Esophagus muscularis mucosa (tissue), 4 donors: Measurements from ENCODE around the gene CASP2. TPM values are rescaled to one million over a fixed set of nuclear protein-coding genes. Genes with fewer than 3 reads are reported as not detected.

Experiments used
- DNase-seq: peaks from one replicate; pipeline ENCODE4 v3.0.0-alpha.2; 2017; ENCODE audit errors: extremely low spot score
- H3K27ac ChIP-seq, 4 donors: fragments of 200-600 bp; sonication (generic); replicated peaks in 1 of 4; 1 replicate in 3 of 4; 2 replicates in 1 of 4; pipeline ENCODE4 v1.5.1; 2016 to 2019; ENCODE audit warnings: mild to moderate bottlenecking in 1 of 4
- H3K27me3 ChIP-seq, 4 donors: fragments of 200-600 bp; sonication (generic); one replicate each; pipeline versions ENCODE4 v1.5.1 to v1.6.0; 2016 to 2019
- H3K36me3 ChIP-seq, 4 donors: fragments of 200-600 bp; sonication (generic); one replicate each; pipeline ENCODE4 v1.5.1; 2016 to 2019
- H3K4me1 ChIP-seq, 4 donors: fragments of 200-600 bp; sonication (generic); one replicate each; pipeline ENCODE4 v1.5.1; 2016 to 2019
- H3K4me3 ChIP-seq, 4 donors: fragments of 200-600 bp; sonication (generic); 1 replicate in 2 of 4; 2 replicates in 2 of 4; pipeline ENCODE4 v1.5.1; 2016 to 2019; ENCODE audit warnings: mild to moderate bottlenecking in 4 of 4, moderate library complexity in 1 of 4
- H3K9me3 ChIP-seq, 4 donors: fragments of 200-600 bp; sonication (generic); 1 replicate in 3 of 4; 2 replicates in 1 of 4; pipeline ENCODE4 v1.5.1; 2016 to 2019
- EP300 ChIP-seq: sonication (generic); formaldehyde crosslinking; IDR thresholded peaks from one replicate; pipeline ENCODE4 v1.6.1; 2017; ENCODE audit warnings: antibody characterized with exemption
- POLR2A ChIP-seq: fragments of 450-650 bp; IDR thresholded peaks from one replicate; pipeline ENCODE4 v1.6.1; 2017; ENCODE audit warnings: antibody characterized with exemption, moderate library complexity, mild to moderate bottlenecking, low read depth
- POLR2AphosphoS5 ChIP-seq, 2 donors: sonication (generic); formaldehyde crosslinking; IDR thresholded peaks; one replicate each; pipeline ENCODE4 v1.6.1; 2017; ENCODE audit warnings: antibody characterized with exemption in 2 of 2
- WGBS: methylation state at CpG from one replicate; pipeline ENCODE4 v1.1.5; 2018; 5-methylcytosine and 5-hydroxymethylcytosine counted together
- intact Hi-C: fragments of 100-400 bp; cut with DNase I; formaldehyde crosslinking; loops from one replicate; pipeline ENCODE4 v1.15.1; 2023
- total RNA-seq, 4 donors: library from RNA; depleted of rRNA; stranded (reverse); fragments of >200 nt; gene quantifications; one replicate each; pipeline versions ENCODE4 v1.1.0 to v1.2.1, GENCODE V29; 2016
- TF ChIP-seq, protein P1 (sequence below), 3 experiments: fragments of 200-600 bp in 2 of 3; fragments of 450-650 bp in 1 of 3; sonication (generic) in 2 of 3; IDR thresholded peaks; one replicate each; pipeline ENCODE4 v1.5.1; 2017 to 2019; ENCODE audit warnings: antibody characterized with exemption in 3 of 3, mild to moderate bottlenecking in 2 of 3, moderate library complexity in 1 of 3

CASP2 gene
- total RNA-seq, 4 donors from 2014 or later: 7.1 to 11.7 (median 9.0) TPM

GRCh38 chr7:143320620-143321019 is 32.5 kb downstream of the CASP2 start:
- Histone ChIP-seq H3K27me3 (no peaks in the 10 kb centered on the region), H3K27ac (no peak overlapping the region), H3K4me3 (no peak overlapping the region), H3K4me1 (peaks cover 0 to 5% (median 0%) of the 10 kb centered on the region in 4 donors), H3K36me3 (no peaks in the 10 kb centered on the region), H3K9me3 (no peaks in the 10 kb centered on the region)
- WGBS: 92% methylated on average over 8 of the region's 9 CpGs
- intact Hi-C loops: no loop called here
- TF ChIP-seq, protein P1, sequence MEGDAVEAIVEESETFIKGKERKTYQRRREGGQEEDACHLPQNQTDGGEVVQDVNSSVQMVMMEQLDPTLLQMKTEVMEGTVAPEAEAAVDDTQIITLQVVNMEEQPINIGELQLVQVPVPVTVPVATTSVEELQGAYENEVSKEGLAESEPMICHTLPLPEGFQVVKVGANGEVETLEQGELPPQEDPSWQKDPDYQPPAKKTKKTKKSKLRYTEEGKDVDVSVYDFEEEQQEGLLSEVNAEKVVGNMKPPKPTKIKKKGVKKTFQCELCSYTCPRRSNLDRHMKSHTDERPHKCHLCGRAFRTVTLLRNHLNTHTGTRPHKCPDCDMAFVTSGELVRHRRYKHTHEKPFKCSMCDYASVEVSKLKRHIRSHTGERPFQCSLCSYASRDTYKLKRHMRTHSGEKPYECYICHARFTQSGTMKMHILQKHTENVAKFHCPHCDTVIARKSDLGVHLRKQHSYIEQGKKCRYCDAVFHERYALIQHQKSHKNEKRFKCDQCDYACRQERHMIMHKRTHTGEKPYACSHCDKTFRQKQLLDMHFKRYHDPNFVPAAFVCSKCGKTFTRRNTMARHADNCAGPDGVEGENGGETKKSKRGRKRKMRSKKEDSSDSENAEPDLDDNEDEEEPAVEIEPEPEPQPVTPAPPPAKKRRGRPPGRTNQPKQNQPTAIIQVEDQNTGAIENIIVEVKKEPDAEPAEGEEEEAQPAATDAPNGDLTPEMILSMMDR (IDR thresholded peaks at IDR 0.05): no peak
- TF ChIP-seq EP300 (no peak), POLR2A (no peak), POLR2AphosphoS5 (IDR thresholded peaks at IDR 0.05) (no peak)
- DNase-seq: no peak

GRCh38 chr7:143321242-143321641 is 33.1 kb downstream of the CASP2 start:
- no peaks in the 10 kb centered on the region for H3K9me3 ChIP-seq
- H3K4me3 ChIP-seq: no peak overlapping the region
- H3K4me1 ChIP-seq: peaks cover 0 to 5% (median 0%) of the 10 kb centered on the region in 4 donors
- intact Hi-C loops: no loop called here
- no peaks in the 10 kb centered on the region for H3K36me3 ChIP-seq
- no peak for DNase-seq
- H3K27ac ChIP-seq: no peak overlapping the region
- no peaks in the 10 kb centered on the region for H3K27me3 ChIP-seq
- 97% methylated on average over 10 of the region's 10 CpGs for WGBS
- TF ChIP-seq, protein P1 (IDR thresholded peaks at IDR 0.05): no peak
- TF ChIP-seq EP300: no peak
- no peak for TF ChIP-seq POLR2A
- no peak for TF ChIP-seq POLR2AphosphoS5 (IDR thresholded peaks at IDR 0.05)

DNA sequence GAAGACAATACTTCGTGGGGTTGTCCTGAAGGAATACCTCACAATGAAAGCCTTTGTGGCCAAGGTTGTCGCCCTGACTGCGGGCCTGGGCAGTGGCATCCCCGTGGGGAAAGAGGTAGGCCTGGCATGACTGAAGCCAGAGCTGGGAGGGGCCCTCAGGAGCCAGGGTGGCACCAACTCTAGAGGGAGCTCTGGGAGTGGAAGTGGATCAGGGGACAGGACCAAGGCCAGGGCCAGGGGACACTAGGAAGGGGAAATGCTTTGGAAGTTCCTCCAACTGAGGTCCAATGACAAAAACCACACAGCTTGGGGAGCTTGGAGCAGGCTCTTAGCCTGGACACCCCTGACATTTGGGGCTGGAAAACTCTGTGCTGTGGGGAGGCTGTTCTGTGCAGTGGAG is 33.6 kb downstream of the CASP2 start:
- H3K4me3 ChIP-seq: no peak overlapping the region
- H3K9me3 ChIP-seq: no peaks in the 10 kb centered on the region
- no peak overlapping the region for H3K27ac ChIP-seq
- WGBS: 90% methylated on average over 4 of the region's 4 CpGs
- H3K36me3 ChIP-seq: no peaks in the 10 kb centered on the region
- H3K4me1 ChIP-seq: peaks cover 0 to 5% (median 0%) of the 10 kb centered on the region in 4 donors
- DNase-seq: no peak
- H3K27me3 ChIP-seq: no peaks in the 10 kb centered on the region
- TF ChIP-seq, protein P1 (IDR thresholded peaks at IDR 0.05): peak in 1 of 3 experiments; percentile 25
- TF ChIP-seq EP300 (no peak), POLR2AphosphoS5 (IDR thresholded peaks at IDR 0.05) (no peak), POLR2A (no peak)
- intact Hi-C loops: no loop called here

GRCh38 chr7:143322760-143323633 is 34.8 kb downstream of the CASP2 start:
- no peak for DNase-seq
- TF ChIP-seq EP300 (no peak), POLR2AphosphoS5 (IDR thresholded peaks at IDR 0.05) (no peak), POLR2A (no peak)
- TF ChIP-seq, protein P1 (IDR thresholded peaks at IDR 0.05): no peak
- Histone ChIP-seq H3K27me3 (no peaks in the 10 kb centered on the region), H3K4me1 (peaks cover 0 to 5% (median 0%) of the 10 kb centered on the region in 4 donors), H3K36me3 (no peaks in the 10 kb centered on the region), H3K4me3 (no peak overlapping the region), H3K9me3 (no peaks in the 10 kb centered on the region), H3K27ac (no peak overlapping the region)
- WGBS: 76% methylated on average over 19 of the region's 23 CpGs
- intact Hi-C loops: no loop called here
